ENCODE data around the gene DUSP2.

The DUSP2 gene

GRCh38 chr2:96145036-96145847 is at the start of gene DUSP2:
Gene DUSP2 (minus strand): TSS chr2:96145440. CDS start chr2:96145354, 86 bp downstream.
- DNase-seq: peak; percentile 66

- DNase-seq: no peak
Measured at GRCh38 chr2:96191937-96192670, 46.9 kb upstream of the DUSP2 start.

GRCh38 chr2:96188821-96189526 is 43.7 kb upstream of the DUSP2 start:
- DNase-seq: no peak

- no peak for DNase-seq
Measured at GRCh38 chr2:96186562-96186961, 41.3 kb upstream of the DUSP2 start.

GRCh38 chr2:96185516-96185915 is 40.3 kb upstream of the DUSP2 start:
- DNase-seq: no peak

GRCh38 chr2:96184989-96185388 is 39.7 kb upstream of the DUSP2 start:
- no peak for DNase-seq

- no peak for DNase-seq
Measured at GRCh38 chr2:96184188-96184587, 38.9 kb upstream of the DUSP2 start.

GRCh38 chr2:96181529-96181928 is 36.3 kb upstream of the DUSP2 start:
- DNase-seq: no peak

- no peak for DNase-seq
Measured at GRCh38 chr2:96180521-96180920, 35.3 kb upstream of the DUSP2 start.

- DNase-seq: no peak
Measured at GRCh38 chr2:96180002-96180401, 34.8 kb upstream of the DUSP2 start.

- no peak for DNase-seq
Measured at GRCh38 chr2:96176661-96177060, 31.4 kb upstream of the DUSP2 start.

- no peak for DNase-seq
Measured at GRCh38 chr2:96175951-96176350, 30.7 kb upstream of the DUSP2 start.

- DNase-seq: peak; percentile 74
Measured at GRCh38 chr2:96174251-96175144, 29.3 kb upstream of the DUSP2 start.

- no peak for DNase-seq
Measured at GRCh38 chr2:96171831-96172230, 26.6 kb upstream of the DUSP2 start.

- DNase-seq: no peak
Measured at GRCh38 chr2:96170626-96171025, 25.4 kb upstream of the DUSP2 start.

- no peak for DNase-seq
Measured at GRCh38 chr2:96169868-96170507, 24.7 kb upstream of the DUSP2 start.

GRCh38 chr2:96167407-96168013 is 22.3 kb upstream of the DUSP2 start:
- DNase-seq: no peak

- DNase-seq: no peak
Measured at GRCh38 chr2:96164459-96165184, 19.4 kb upstream of the DUSP2 start.

- DNase-seq: no peak
Measured at GRCh38 chr2:96163768-96164429, 18.7 kb upstream of the DUSP2 start.

- DNase-seq: no peak
Measured at GRCh38 chr2:96163415-96163767, 18.2 kb upstream of the DUSP2 start.
